ENCODE results near the gene SMIM45.

The SMIM45 gene

GRCh38 chr22:41925783-41926460, 26.0 kb upstream of the SMIM45 start:
- Mint-ChIP-seq H3K4me3 (peak overlapping the region; percentile 72), H3K9me3 (no peaks in the 10 kb centered on the region), H3K27me3 (peaks cover 31% of the 10 kb centered on the region), H3K27ac (no peak overlapping the region), H3K36me3 (no peaks in the 10 kb centered on the region), H3K4me1 (ENCODE audit: unreplicated experiment) (no peaks in the 10 kb centered on the region)
- TF ChIP-seq, protein P1, sequence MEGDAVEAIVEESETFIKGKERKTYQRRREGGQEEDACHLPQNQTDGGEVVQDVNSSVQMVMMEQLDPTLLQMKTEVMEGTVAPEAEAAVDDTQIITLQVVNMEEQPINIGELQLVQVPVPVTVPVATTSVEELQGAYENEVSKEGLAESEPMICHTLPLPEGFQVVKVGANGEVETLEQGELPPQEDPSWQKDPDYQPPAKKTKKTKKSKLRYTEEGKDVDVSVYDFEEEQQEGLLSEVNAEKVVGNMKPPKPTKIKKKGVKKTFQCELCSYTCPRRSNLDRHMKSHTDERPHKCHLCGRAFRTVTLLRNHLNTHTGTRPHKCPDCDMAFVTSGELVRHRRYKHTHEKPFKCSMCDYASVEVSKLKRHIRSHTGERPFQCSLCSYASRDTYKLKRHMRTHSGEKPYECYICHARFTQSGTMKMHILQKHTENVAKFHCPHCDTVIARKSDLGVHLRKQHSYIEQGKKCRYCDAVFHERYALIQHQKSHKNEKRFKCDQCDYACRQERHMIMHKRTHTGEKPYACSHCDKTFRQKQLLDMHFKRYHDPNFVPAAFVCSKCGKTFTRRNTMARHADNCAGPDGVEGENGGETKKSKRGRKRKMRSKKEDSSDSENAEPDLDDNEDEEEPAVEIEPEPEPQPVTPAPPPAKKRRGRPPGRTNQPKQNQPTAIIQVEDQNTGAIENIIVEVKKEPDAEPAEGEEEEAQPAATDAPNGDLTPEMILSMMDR (conservative IDR thresholded peaks at IDR 0.05), result peak; percentile 80
- DNase-seq (ENCODE audit: extremely low spot score, unreplicated experiment), result peak; percentile 82

GRCh38 chr22:41927813-41928212, 24.1 kb upstream of the SMIM45 start:
- Mint-ChIP-seq H3K4me3 (peak overlapping the region; percentile 60), H3K4me1 (ENCODE audit: unreplicated experiment) (no peaks in the 10 kb centered on the region), H3K27me3 (peaks cover 31% of the 10 kb centered on the region), H3K36me3 (no peaks in the 10 kb centered on the region), H3K9me3 (no peaks in the 10 kb centered on the region), H3K27ac (no peak overlapping the region)
- no peak for DNase-seq (ENCODE audit: extremely low spot score, unreplicated experiment)
- TF ChIP-seq, protein P1 (conservative IDR thresholded peaks at IDR 0.05), result no peak

DNA sequence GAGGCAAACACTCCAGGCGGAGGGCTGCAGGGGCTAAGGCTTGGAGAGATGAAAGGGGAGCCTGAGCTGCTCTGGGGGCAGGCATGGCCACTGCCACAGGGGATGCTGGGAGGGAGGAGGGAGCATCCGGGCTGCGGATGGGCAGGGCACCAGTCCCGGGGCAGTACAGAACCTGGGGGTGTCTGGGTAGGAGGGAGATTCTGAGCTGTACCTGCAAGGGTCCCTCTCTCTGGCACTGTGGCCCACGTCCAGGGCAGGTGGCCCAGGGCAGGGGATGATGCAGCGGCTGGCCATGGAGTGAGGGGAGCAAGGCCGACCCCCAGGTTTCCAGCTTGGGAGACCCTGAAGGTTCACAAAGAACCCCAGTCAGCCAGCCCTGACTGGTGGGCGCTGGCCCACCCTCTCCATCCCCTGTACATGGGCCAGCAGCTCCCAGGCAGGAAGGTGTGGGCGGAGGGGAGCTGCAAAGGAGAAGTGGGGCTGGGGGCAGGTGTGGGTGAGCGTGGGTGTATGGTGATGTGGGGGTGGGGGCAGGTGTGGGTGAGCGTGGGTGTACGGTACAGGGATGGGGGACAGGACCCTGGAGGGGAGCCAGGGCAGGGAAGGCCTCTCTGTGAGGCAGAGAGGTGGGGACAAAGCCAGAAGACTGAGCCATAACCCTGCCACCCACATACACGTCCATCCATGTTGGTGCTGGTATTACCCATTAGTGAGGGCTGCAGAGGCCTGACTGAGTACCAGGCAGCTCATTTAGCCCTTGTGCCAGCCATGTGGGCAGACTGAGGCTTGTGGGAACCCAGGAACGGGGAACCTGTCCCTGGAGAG, 23.1 kb upstream of the SMIM45 start:
- no peak for DNase-seq (ENCODE audit: extremely low spot score, unreplicated experiment)
- H3K27me3 Mint-ChIP-seq, result peaks cover 26% of the 10 kb centered on the region
- no peak overlapping the region for H3K27ac Mint-ChIP-seq

GRCh38 chr22:41929418-41929810, 22.5 kb upstream of the SMIM45 start:
- Mint-ChIP-seq H3K27me3 (peaks cover 26% of the 10 kb centered on the region), H3K36me3 (no peaks in the 10 kb centered on the region), H3K4me1 (ENCODE audit: unreplicated experiment) (no peaks in the 10 kb centered on the region), H3K9me3 (no peaks in the 10 kb centered on the region), H3K27ac (no peak overlapping the region), H3K4me3 (no peak overlapping the region)
- TF ChIP-seq, protein P1 (conservative IDR thresholded peaks at IDR 0.05), result no peak
- DNase-seq (ENCODE audit: extremely low spot score, unreplicated experiment), result no peak

More for the DNA sequence above, 23.1 kb upstream of the SMIM45 start:
- Mint-ChIP-seq H3K4me1 (ENCODE audit: unreplicated experiment) (no peaks in the 10 kb centered on the region), H3K9me3 (no peaks in the 10 kb centered on the region), H3K36me3 (no peaks in the 10 kb centered on the region), H3K4me3 (no peak overlapping the region)
- TF ChIP-seq, protein P1 (conservative IDR thresholded peaks at IDR 0.05), result no peak

GRCh38 chr22:41931701-41932269, 20.2 kb upstream of the SMIM45 start:
- Mint-ChIP-seq H3K4me1 (ENCODE audit: unreplicated experiment) (no peaks in the 10 kb centered on the region), H3K36me3 (no peaks in the 10 kb centered on the region), H3K9me3 (no peaks in the 10 kb centered on the region), H3K27ac (no peak overlapping the region), H3K27me3 (peaks cover 14% of the 10 kb centered on the region), H3K4me3 (no peak overlapping the region)
- TF ChIP-seq, protein P1 (conservative IDR thresholded peaks at IDR 0.05), result no peak
- DNase-seq (ENCODE audit: extremely low spot score, unreplicated experiment), result no peak

Data from type B pancreatic cell (in vitro differentiated cells).